Islet precursor cell (in vitro differentiated cells): ENCODE results near the gene ADAMTSL1.
A peak's percentile ranks its signal among the peaks of the same experiment; 100 is the strongest.

Source experiments
- DNase-seq: peaks from one replicate; pipeline ENCODE4 v3.0.0-alpha.2; 2018

Gene ADAMTSL1

GRCh38 chr9:18504707-18505106, 30.8 kb downstream of the ADAMTSL1 start:
- no peak for DNase-seq

DNA sequence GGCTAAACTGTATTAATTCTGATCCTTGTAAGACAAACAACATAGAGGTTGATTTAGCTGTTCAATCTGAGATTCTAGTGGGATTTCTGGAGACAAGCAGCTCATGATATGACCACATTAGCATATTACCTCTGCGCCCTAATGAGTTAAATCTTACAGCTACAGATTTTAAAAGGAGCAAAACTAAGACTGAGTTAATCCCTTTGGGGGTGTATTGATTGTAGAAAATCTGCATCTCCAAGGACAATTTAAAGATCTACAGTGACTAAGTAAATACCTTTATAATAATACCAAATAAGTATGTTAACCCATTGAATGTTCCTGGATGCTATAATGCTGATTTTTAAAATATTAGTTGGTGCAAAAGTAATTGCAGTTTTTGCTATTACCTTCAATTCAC, 33.2 kb downstream of the ADAMTSL1 start:
- no peak for DNase-seq

GRCh38 chr9:18516514-18516913, 42.6 kb downstream of the ADAMTSL1 start:
- no peak for DNase-seq

DNA sequence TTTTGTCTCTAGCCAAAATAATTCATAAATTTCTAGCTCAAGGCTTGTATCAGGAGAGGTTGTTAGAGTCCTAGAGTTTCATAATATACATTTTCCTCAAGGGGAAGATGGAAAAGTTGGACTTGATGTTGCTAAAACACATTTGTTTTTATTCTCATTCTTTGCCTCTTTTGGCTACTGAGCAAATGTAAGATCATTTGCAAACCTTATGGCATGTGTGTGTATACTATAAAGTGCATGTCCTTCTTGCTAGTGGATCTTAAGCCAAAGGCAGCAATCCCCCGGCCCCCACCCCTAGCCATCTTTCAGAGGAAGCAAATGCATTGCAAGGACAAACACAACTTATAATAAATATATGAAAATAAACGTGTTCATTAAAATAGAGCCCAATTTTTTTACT, 43.0 kb downstream of the ADAMTSL1 start:
- DNase-seq, result no peak

DNA sequence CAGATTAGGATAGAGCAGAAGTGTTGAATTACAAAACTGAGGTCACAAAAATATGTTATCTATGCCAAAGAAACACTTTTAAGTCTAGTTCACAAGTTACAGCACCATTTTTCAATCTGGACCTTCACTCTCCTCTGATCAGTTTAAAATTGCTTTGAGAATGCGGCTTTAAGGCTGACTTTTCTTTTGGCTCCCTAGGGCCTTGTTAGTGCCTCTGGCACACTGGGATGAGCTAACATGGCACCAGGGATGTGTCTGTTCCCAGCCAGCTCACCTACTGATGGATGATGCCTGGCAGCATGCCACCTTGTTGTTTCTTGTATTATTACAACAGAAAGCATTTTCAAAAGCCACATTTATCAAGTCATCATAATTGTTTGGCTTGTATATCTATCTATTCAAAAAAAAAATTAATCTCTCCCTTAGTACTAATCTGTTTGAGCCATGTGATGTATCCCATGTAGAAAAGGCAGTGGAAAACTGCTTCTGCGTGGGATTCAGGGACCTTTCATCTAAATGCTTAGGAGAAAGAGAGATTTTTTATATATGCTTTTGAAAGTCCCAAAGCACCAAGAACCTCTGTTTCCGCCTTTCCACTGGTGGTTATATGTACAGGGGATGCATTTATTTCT, 46.6 kb downstream of the ADAMTSL1 start:
- DNase-seq, result no peak

DNA sequence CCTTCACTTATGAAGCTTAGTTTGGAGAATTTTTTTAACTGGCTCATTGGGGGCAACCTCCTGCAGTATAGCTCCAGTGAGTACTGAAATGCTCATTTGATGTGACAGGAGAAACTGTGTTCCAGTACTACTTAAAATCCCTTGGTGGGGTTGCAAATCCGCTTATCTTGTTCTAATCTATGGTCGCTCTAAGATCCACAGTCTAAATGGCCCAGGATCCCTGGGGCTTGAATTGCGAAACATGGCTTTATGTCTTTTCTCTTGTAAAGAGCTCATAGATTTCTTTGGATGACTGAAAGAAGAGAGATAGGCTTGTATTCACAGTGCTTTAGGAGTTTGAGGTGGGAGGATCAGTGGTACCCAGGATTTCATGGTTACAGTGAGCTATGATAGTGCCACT, 52.7 kb downstream of the ADAMTSL1 start:
- DNase-seq, result peak; percentile 52

- no peak for DNase-seq
Measured at GRCh38 chr9:18531136-18532065, 57.4 kb downstream of the ADAMTSL1 start.

DNA sequence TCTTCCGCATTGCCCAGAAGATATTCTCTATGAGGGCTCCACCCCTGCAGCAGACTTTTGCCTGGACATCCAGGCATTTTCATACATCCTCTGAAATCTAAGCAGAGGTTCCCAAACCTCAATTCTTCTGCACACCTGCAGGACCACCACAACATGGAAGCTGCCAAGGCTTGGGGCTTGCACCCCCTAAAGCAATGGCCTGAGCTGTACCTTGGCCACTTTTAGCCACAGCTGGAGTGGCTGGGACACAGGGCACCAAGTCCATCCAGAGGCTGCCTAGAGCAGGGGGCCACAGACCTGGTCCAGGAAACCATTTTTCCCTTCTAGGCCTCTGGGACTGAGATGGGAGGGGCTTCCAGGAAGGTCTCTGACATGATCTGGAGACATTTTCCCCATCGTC, 60.7 kb downstream of the ADAMTSL1 start:
- no peak for DNase-seq

DNA sequence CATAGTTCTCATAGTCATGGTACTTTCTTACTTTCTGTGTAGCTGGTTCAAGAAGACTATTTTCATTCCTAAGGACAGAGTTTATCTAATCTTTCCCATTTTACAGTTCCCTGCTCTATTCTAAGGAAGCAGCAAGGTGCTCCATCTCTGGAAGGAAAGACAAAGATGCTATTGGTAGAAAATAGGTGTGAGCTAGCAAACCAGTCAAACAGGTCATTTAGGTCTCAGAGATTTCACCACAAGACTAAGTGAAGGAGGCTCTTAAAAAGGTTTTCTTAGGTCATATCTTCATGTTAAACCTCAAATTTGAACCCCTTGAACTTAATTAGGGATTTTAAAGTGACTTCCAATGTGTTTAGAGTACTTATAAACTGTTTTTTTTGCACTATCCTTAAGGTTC, 62.6 kb downstream of the ADAMTSL1 start:
- no peak for DNase-seq

GRCh38 chr9:18539203-18539693, 65.3 kb downstream of the ADAMTSL1 start:
- DNase-seq, result no peak

- no peak for DNase-seq
Measured at GRCh38 chr9:18542837-18543405, 69.0 kb downstream of the ADAMTSL1 start.

- DNase-seq, result no peak
Measured at GRCh38 chr9:18543406-18544192, 69.6 kb downstream of the ADAMTSL1 start.

DNA sequence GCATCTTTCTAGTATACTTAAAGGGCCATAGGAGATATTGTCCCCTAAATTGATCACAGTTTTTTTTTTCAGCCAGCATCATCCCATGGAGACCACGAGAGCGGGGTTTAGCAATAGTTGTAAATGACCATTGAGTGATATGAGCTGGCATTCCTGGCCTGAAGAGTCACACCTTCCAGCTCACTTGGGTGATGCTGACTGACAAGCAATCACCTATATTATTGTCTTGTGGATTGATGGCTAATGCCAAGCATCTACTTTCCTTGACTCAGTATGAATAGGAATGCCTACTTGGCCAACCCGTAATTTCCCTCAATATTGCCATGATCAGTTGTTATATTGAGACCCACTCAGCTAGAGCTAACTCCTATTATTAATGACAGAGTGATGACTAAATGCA, 70.5 kb downstream of the ADAMTSL1 start:
- DNase-seq, result no peak

GRCh38 chr9:18545636-18546360, 71.8 kb downstream of the ADAMTSL1 start:
- no peak for DNase-seq

GRCh38 chr9:18548456-18548855, 74.5 kb downstream of the ADAMTSL1 start:
- no peak for DNase-seq

DNA sequence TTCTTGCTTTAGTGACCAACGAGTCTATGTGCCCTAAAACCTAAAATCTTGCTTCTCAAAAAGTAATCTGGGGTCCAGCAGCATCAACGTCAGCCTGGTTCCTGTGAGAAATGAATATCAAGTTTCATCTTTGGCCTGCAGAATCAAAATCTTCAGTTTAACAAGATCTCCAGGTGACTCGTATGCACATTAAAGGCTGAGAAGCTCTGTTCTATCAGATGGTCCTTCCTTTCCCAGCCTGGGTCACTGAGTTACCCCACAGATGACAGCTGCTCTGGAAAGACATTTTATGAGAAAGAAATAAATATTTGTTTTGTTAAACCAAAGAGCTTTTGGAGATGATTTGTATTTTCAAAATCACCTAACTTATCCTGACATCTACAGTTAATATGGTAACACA, 75.8 kb downstream of the ADAMTSL1 start:
- no peak for DNase-seq

GRCh38 chr9:18550286-18550685, 76.3 kb downstream of the ADAMTSL1 start:
- no peak for DNase-seq

DNA sequence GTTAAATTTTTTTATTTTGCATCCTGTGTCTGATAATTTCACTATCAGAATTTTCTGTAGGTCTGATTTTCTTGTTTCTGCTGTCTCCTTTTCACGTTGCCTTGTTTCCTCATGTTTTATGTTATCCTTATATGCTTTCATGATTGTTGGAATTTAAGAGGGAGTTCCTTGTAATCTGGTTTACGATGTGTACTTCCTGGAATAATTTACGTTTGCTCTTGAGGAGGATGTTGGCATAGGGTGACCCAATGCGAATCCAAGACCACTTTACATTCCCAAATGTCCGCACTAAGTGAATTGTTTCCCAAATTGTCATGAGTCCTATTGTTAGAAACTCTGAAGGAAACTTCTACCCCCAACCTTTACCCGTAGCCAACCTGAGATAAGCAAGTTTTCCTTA, 80.3 kb downstream of the ADAMTSL1 start:
- DNase-seq, result no peak

GRCh38 chr9:18555105-18555883, 81.3 kb downstream of the ADAMTSL1 start:
- no peak for DNase-seq

DNA sequence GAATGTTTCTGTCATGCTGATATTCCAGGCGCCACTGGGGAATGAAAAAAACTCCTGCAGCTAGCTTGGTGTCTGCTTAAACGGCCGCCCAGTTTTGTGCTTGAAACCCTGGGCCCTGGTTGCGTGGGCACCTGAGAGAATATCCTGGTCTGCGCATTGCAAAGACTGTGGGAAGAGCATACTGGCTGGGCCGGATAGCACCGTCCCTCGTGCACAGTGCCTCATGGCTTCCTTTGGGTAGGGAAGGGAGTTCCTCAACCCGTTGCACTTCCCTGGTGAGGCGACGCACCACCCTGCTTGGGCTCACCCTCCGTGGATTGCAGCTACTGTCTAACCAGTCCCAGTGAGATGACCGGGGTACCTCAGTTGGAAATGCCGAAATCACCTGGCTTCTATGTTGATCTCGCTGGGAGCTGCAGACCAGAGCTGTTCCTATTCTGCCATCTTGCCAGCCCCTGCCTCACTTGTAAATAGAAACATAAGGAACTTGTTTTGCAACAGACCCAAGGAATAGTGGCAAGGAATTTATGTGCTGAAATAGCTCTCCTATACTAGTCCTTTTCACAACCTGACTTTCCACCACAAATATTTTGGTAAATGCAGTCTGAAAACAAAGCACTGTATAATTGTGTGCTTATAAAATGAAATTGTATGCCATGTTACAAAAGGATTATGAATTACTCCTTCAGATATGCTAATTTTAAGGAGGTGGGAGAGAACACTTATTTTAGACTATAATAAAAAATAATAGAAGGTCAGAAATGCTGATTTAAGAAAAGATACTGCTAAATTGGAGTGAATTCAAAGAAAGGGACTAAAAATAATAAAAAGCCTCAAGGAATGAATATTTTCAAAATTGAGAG, 90.3 kb downstream of the ADAMTSL1 start:
- no peak for DNase-seq
